K562 (cell line): Measurements from ENCODE around the gene RC3H2. TPM values are rescaled to one million over a fixed set of nuclear protein-coding genes. Genes with fewer than 3 reads are reported as not detected.

Experiments used
- CBFA2T2 ChIP-seq: fragments of 450-650 bp; conservative IDR thresholded peaks from 2 replicates; pipeline ENCODE4 v1.6.1; 2017; ENCODE audit warnings: mild to moderate bottlenecking
- DIDO1 ChIP-seq: fragments of 450-650 bp; IDR thresholded peaks from 2 replicates; pipeline ENCODE4 v1.6.1; 2016; ENCODE audit warnings: low read depth, missing biosample characterization, missing genetic modification characterization
- FUS ChIP-seq: fragments of 200-400 bp; formaldehyde crosslinking; optimal IDR thresholded peaks from 2 replicates; pipeline ENCODE3; 2017; ENCODE audit warnings: low read depth, low read length
- JUN ChIP-seq, 2 experiments: sonication (generic) in 1 of 2; formaldehyde crosslinking in 1 of 2; IDR thresholded peaks; 2 replicates each; pipeline versions ENCODE4 v1.6.1 to v1.8.0; 2012 to 2022; ENCODE audit warnings: borderline replicate concordance in 2 of 2, mild to moderate bottlenecking in 2 of 2, improper control_type of control experiment in 1 of 2, low read depth in 1 of 2, low read length in 1 of 2, missing genetic modification reagents in 1 of 2
- L3MBTL2 ChIP-seq: fragments of 450-650 bp; IDR thresholded peaks from 2 replicates; pipeline ENCODE4 v1.6.1; 2016; ENCODE audit warnings: mild to moderate bottlenecking, moderate library complexity
- MTF1 ChIP-seq: fragments of 250-450 bp; sonication (Bioruptor Pico); IDR thresholded peaks from 2 replicates; pipeline ENCODE4 v1.9.0; 2021; ENCODE audit warnings: moderate library complexity, mild to moderate bottlenecking, inconsistent platforms, borderline replicate concordance
- MYC ChIP-seq, 2 experiments: fragments of 250-450 bp in 1 of 2; sonication (Bioruptor Pico) in 1 of 2; IDR thresholded peaks; 2 replicates each; pipeline versions ENCODE4 v1.5.1 to v1.6.1; 2012 to 2021; ENCODE audit warnings: low read depth in 2 of 2, borderline replicate concordance in 1 of 2, improper control_type of control experiment in 1 of 2, low read length in 1 of 2, mild to moderate bottlenecking in 1 of 2, moderate library complexity in 1 of 2
- PCBP2 ChIP-seq: fragments of 200-400 bp; formaldehyde crosslinking; IDR thresholded peaks from 2 replicates; pipeline ENCODE4 v1.6.1; 2018; ENCODE audit warnings: low read length, low read depth, mild to moderate bottlenecking, moderate library complexity; ENCODE audit not compliant: poor library complexity, severe bottlenecking
- SP1 ChIP-seq: sonication (generic); formaldehyde crosslinking; IDR thresholded peaks from 2 replicates; pipeline ENCODE4 v1.8.1; 2022; ENCODE audit warnings: mild to moderate bottlenecking, missing genetic modification reagents
- TEAD1 ChIP-seq, 2 experiments: fragments of 450-650 bp in 1 of 2; sonication (generic) in 1 of 2; formaldehyde crosslinking; IDR thresholded peaks; 2 replicates each; pipeline versions ENCODE4 v1.4.0 to v1.8.0; 2020 to 2022; ENCODE audit warnings: mild to moderate bottlenecking in 2 of 2, missing genetic modification reagents in 1 of 2
- ZNF175 ChIP-seq: fragments of 200-800 bp; sonication (Bioruptor generic); IDR thresholded peaks from 2 replicates; pipeline ENCODE4 v1.6.1; 2016; ENCODE audit warnings: low read depth, mild to moderate bottlenecking, missing genetic modification characterization, missing compliant biosample characterization
- ZNF79 ChIP-seq: fragments of 250-450 bp; sonication (Bioruptor Pico); IDR thresholded peaks from 2 replicates; pipeline ENCODE4 v1.4.0; 2020; ENCODE audit warnings: low read depth, mild to moderate bottlenecking, moderate library complexity
- ZSCAN32 ChIP-seq: fragments of 450-650 bp; formaldehyde crosslinking; IDR thresholded peaks from 2 replicates; pipeline ENCODE4 v1.4.0; 2020; ENCODE audit warnings: mild to moderate bottlenecking, moderate library complexity
- polyA plus RNA-seq, 8 experiments: library from polyadenylated mRNA; depleted of rRNA in 4 of 8; stranded (reverse) in 5 of 8; unstranded in 3 of 8; fragments of >200 nt; fragmentation: Nextera tagmentation in 2 of 8; fragmentation: Illumina TruSeq in 1 of 8; extraction: Ambion mirVana in 2 of 8; extraction: Trizol in 1 of 8; gene quantifications; 2 replicates each; pipeline versions ENCODE4 v1.2.1 to v1.2.3, GENCODE V29; 2011 to 2014; ENCODE audit warnings: inconsistent platforms in 1 of 8, missing spikeins in 1 of 8
- total RNA-seq, 7 experiments: library from RNA; depleted of rRNA in 6 of 7; stranded (reverse); fragments of >200 nt in 6 of 7; fragmentation: Illumina TruSeq in 2 of 7; extraction: Trizol in 2 of 7; gene quantifications; 2 replicates each; pipeline versions ENCODE4 v1.2.1 to v1.2.3, GENCODE V29; 2011 to 2021; ENCODE audit warnings: low replicate concordance in 1 of 7
- TF ChIP-seq, protein P1 (sequence below): fragments of 200-800 bp; sonication (Bioruptor generic); IDR thresholded peaks from 2 replicates; pipeline ENCODE4 v1.6.1; 2017; ENCODE audit warnings: missing genetic modification characterization, missing compliant biosample characterization
- TF ChIP-seq, protein P2 (sequence below): fragments of 250-450 bp; sonication (Bioruptor Pico); IDR thresholded peaks from 2 replicates; pipeline ENCODE4 v1.8.0; 2022; ENCODE audit warnings: moderate library complexity, mild to moderate bottlenecking, inconsistent platforms
- TF ChIP-seq, protein P3 (sequence below): sonication (generic); formaldehyde crosslinking; IDR thresholded peaks from 2 replicates; pipeline ENCODE4 v1.5.0; 2020; ENCODE audit warnings: missing genetic modification reagents
- TF ChIP-seq, protein P4 (sequence below): fragments of 250-450 bp; sonication (Bioruptor Pico); IDR thresholded peaks from 2 replicates; pipeline ENCODE4 v1.5.1; 2021; ENCODE audit warnings: mild to moderate bottlenecking
- TF ChIP-seq, protein P5 (sequence below): fragments of 450-650 bp; formaldehyde crosslinking; IDR thresholded peaks from 2 replicates; pipeline ENCODE4 v1.4.0; 2022; ENCODE audit warnings: mild to moderate bottlenecking, moderate library complexity

The RC3H2 gene
- total and polyA plus RNA-seq, 9 of the 15 experiments (the other 6 are each of a cell fraction or from before 2014, with no cell fraction given): 5.6 to 35.4 (median 18.6) TPM

DNA sequence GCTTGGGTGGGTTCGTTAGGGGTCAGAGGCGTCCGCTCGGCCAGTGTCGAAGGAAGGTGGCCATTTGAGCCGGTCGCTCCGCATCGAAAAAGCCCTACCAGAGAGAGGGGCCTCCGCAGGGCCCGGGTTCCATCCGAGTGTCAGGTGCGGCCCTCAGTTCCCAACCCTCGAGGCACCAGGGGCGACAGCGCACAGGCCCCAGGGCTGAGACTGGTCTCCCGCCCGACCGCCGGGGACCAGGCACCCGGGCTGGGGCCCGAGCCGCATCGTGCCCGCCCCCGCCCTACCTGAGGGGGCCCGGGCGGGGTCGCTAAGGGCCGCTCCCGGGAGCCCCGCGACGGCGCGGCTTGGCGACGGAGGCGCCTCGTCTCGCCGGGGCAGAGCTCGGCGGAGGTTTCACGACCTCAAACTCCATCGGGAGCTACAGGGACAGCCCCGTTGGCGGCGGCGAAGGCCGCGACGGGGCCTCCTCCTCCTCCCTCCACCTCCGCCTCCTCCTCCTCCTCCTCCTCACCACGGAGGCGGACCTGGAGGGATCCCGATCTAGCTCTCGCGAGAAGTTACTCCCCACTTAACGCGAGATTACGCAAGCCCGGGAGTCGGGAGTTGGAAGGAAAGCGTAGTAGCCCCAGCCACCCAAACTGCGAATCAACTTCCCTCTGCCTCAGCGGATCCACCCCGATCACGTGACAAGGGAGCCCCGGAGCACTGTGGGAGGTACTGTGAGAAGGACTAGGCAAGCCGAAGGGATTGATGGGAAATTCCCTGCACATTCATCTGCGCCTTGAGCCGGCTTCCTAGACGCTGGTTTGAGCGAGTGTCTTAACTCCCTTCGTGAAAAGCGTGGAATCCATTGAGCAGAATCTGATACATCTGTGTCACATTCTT, at the start of gene RC3H2 (continued):
- TF ChIP-seq, protein P1, sequence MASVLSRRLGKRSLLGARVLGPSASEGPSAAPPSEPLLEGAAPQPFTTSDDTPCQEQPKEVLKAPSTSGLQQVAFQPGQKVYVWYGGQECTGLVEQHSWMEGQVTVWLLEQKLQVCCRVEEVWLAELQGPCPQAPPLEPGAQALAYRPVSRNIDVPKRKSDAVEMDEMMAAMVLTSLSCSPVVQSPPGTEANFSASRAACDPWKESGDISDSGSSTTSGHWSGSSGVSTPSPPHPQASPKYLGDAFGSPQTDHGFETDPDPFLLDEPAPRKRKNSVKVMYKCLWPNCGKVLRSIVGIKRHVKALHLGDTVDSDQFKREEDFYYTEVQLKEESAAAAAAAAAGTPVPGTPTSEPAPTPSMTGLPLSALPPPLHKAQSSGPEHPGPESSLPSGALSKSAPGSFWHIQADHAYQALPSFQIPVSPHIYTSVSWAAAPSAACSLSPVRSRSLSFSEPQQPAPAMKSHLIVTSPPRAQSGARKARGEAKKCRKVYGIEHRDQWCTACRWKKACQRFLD (CRISPR knock-in tag): peak; percentile 82
- TF ChIP-seq CBFA2T2: peak; percentile 96
- peak; percentile 71; the same call in 1 of the 2 replicates for TF ChIP-seq ZSCAN32
- TF ChIP-seq FUS: no peak
- TF ChIP-seq, protein P2, sequence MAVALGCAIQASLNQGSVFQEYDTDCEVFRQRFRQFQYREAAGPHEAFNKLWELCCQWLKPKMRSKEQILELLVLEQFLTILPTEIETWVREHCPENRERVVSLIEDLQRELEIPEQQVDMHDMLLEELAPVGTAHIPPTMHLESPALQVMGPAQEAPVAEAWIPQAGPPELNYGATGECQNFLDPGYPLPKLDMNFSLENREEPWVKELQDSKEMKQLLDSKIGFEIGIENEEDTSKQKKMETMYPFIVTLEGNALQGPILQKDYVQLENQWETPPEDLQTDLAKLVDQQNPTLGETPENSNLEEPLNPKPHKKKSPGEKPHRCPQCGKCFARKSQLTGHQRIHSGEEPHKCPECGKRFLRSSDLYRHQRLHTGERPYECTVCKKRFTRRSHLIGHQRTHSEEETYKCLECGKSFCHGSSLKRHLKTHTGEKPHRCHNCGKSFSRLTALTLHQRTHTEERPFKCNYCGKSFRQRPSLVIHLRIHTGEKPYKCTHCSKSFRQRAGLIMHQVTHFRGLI (CRISPR knock-in tag): 0 out of 2 replicates have a peak, but pooled peaks have one; percentile 12
- TF ChIP-seq ZNF79 (CRISPR knock-in tag): no peak
- TF ChIP-seq L3MBTL2: peak; percentile 46; the same call in 1 of the 2 replicates
- TF ChIP-seq, protein P3, sequence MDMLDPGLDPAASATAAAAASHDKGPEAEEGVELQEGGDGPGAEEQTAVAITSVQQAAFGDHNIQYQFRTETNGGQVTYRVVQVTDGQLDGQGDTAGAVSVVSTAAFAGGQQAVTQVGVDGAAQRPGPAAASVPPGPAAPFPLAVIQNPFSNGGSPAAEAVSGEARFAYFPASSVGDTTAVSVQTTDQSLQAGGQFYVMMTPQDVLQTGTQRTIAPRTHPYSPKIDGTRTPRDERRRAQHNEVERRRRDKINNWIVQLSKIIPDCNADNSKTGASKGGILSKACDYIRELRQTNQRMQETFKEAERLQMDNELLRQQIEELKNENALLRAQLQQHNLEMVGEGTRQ (CRISPR knock-in tag): peak; percentile 97
- TF ChIP-seq ZNF175 (CRISPR knock-in tag): peak; percentile 72; the same call in 1 of the 2 replicates
- TF ChIP-seq, protein P4, sequence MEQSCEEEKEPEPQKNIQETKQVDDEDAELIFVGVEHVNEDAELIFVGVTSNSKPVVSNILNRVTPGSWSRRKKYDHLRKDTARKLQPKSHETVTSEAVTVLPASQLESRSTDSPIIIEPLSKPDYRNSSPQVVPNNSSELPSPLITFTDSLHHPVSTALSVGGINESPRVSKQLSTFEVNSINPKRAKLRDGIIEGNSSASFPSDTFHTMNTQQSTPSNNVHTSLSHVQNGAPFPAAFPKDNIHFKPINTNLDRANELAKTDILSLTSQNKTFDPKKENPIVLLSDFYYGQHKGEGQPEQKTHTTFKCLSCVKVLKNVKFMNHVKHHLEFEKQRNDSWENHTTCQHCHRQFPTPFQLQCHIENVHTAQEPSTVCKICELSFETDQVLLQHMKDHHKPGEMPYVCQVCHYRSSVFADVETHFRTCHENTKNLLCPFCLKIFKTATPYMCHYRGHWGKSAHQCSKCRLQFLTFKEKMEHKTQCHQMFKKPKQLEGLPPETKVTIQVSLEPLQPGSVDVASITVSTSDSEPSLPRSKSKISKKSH (CRISPR knock-in tag): peak; percentile 77; the same call in 1 of the 2 replicates
- TF ChIP-seq, protein P5, sequence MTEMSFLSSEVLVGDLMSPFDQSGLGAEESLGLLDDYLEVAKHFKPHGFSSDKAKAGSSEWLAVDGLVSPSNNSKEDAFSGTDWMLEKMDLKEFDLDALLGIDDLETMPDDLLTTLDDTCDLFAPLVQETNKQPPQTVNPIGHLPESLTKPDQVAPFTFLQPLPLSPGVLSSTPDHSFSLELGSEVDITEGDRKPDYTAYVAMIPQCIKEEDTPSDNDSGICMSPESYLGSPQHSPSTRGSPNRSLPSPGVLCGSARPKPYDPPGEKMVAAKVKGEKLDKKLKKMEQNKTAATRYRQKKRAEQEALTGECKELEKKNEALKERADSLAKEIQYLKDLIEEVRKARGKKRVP: peak; percentile 23; the same call in 1 of the 2 replicates
- peak; percentile 69; the same call in 1 of the 2 replicates for TF ChIP-seq SP1 (CRISPR knock-in tag)
- TF ChIP-seq MYC (IDR thresholded peaks at IDR 0.05; ENCODE audit: low read depth, low read length): peak; percentile 43; the same call in 1 of the 2 replicates
- no peak for TF ChIP-seq MYC (CRISPR knock-in tag; IDR thresholded peaks at IDR 0.05; ENCODE audit: borderline replicate concordance, low read depth)
- TF ChIP-seq JUN (IDR thresholded peaks at IDR 0.05; ENCODE audit: borderline replicate concordance, low read depth, low read length): 0 out of 2 replicates have a peak, but pooled peaks have one; percentile 38
- no peak for TF ChIP-seq JUN (CRISPR knock-in tag; IDR thresholded peaks at IDR 0.05; ENCODE audit: borderline replicate concordance)
- TF ChIP-seq MTF1 (CRISPR knock-in tag): no peak
- no peak for TF ChIP-seq PCBP2
- peak; percentile 66 to 92; a peak in 3 of 4 replicates for TF ChIP-seq TEAD1 (CRISPR knock-in tag; IDR thresholded peaks at IDR 0.05)
- TF ChIP-seq DIDO1 (tag): peak; percentile 63; the same call in 1 of the 2 replicates
